Measurements from ENCODE around the gene CACNB3.

GRCh38 chr12:48773686-48774085 lies 44.6 kb upstream of the CACNB3 start:
- TF ChIP-seq CTCF (conservative IDR thresholded peaks at IDR 0.05 in 1 of 2, IDR thresholded peaks at IDR 0.05 in 1 of 2; ENCODE audit: extremely low read depth in 1 of 2, insufficient read depth in 1 of 2, low read depth in 1 of 2, low read length in 2 of 2) (no peak), EZH2 (IDR thresholded peaks at IDR 0.05; ENCODE audit: borderline replicate concordance, low read length) (no peak)
